Measurements from ENCODE around the gene PLXDC2.

PLXDC2 gene

DNA sequence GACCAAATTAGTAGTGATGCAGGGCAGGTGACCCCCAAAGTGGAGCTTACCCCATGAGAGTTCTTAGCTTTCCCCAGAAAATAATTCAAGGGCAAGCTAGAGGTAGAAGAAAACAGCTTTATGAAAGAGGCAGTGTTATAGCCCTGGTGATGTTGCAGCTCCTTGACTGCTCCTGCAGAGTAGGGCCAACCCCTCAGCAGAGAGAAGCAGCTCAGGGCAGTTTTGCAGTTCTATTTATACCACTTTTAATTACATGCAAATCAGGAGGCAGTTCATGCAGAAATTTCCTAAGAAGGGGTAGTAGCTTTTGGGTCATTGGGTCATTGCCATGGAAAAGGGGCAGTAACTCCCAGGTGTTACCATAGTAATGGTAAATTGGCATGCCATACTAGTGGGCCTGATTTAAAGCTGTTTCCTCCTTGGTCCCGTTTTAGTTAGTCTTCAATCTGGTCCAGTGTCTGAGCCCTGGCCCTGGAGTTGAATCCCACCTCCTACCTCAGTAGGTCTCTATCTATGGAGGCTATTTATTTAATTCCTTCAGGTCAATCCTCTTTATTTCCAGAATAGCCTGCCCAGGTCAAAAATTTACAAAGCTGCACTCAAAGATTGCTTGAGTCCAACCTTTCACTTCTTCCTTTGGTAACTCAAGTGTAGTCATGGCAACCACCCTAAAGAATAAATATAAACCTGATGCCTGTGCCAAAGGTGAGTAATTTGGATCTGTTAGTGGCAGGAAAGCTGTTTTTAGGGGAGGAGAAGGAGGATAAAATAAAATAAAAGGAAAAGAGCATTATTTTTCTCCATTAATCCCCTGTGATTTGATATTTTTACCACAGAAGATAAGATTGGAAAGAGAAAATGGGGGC lies 29.5 kb downstream of the PLXDC2 start (continued):
- no peak for TF ChIP-seq ZNF561 (tag by site-specific recombination; IDR thresholded peaks at IDR 0.05; ENCODE audit: borderline replicate concordance)

DNA sequence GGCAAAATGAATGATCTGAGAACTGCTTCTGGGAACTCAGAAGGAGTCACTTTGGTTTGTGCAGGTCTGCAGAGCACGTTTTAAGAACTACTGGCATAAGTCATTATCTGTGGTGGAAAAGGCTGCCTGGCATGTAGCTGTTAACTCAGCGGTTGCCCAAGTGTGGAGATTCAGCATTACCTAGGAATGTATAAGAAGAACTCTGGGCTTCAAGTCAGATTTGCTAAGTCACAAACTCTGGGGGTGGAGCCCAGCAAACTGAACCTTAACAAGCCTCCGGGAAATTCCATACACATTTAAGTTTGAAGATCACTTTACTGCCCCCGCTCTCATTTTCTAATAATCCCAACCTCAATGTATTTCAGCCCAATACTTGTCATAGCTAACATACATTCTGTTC lies 31.1 kb downstream of the PLXDC2 start:
- no peak overlapping the region for H3K27ac ChIP-seq (ENCODE audit: extremely low read depth, low read depth, low read length)
- no peaks in the 10 kb centered on the region for H3K9me3 ChIP-seq (ENCODE audit: control insufficient read depth, insufficient read depth, low read depth, low read length)
- peaks cover 8% of the 10 kb centered on the region for H3K4me1 ChIP-seq (ENCODE audit: control insufficient read depth, insufficient read depth, low read length)
- ChIA-PET CTCF (no interaction called here), POLR2A (no interaction called here)
- TF ChIP-seq KLF8 (tag by site-specific recombination; IDR thresholded peaks at IDR 0.05) = no peak
- no peaks in the 10 kb centered on the region for H3K36me3 ChIP-seq (ENCODE audit: control insufficient read depth in 2 of 2, insufficient read depth in 1 of 2, low read length in 2 of 2)
- no peak overlapping the region for H3K4me3 ChIP-seq (ENCODE audit: low read depth, low read length)

DNA sequence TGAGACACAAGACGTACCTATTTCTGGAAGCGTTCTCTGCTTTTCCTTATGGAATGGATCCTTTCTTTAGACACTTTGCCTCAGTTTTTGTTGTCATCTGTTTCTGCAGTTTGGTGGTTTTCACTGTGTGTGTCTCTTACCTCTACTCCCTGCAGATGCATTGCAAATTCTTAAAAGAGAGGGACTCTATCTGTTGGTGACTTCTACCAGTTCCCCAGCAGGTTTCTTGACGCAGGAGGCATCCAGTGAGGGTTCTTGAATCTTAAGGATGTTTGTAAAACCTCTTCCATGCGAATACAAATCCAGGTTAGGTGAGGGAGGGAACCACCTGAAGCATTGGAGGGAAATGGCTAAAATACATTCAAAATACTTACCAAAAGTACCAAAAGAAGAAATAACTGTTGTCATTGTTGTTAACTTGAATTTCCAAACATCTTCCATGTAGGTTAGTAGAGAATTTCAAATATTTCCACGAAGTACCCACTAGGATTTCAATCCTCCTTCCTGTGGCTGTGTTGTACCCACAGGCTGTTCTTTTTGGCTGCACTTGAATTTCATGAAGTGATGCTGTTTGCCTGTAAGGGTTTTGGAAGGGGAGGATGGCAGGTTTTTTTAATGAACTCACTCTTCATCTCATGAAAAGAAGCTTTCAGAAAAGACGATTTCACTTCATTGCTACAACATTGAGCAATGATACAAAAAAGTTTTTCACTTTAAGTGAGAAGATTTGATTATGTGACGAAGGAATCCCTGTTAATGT lies 32.2 kb downstream of the PLXDC2 start:
- TF ChIP-seq ZSCAN23 (tag by site-specific recombination; IDR thresholded peaks at IDR 0.05) = no peak
- POLR2A ChIA-PET = no interaction called here
- H3K27ac ChIP-seq (ENCODE audit: extremely low read depth, low read depth, low read length) = no peak overlapping the region
- CTCF ChIA-PET = interaction anchor here (0.7 kb wide), 1 partner anchor 38 kb away, joined by 3 read pairs; no protein-coding TSS in a partner anchor
- H3K9me3 ChIP-seq (ENCODE audit: control insufficient read depth, insufficient read depth, low read depth, low read length) = no peaks in the 10 kb centered on the region
- H3K36me3 ChIP-seq (ENCODE audit: control insufficient read depth in 2 of 2, insufficient read depth in 1 of 2, low read length in 2 of 2) = no peaks in the 10 kb centered on the region
- no peak overlapping the region for H3K4me3 ChIP-seq (ENCODE audit: low read depth, low read length)
- H3K4me1 ChIP-seq (ENCODE audit: control insufficient read depth, insufficient read depth, low read length) = peaks cover 2% of the 10 kb centered on the region; the same call in 1 of the 2 replicates

DNA sequence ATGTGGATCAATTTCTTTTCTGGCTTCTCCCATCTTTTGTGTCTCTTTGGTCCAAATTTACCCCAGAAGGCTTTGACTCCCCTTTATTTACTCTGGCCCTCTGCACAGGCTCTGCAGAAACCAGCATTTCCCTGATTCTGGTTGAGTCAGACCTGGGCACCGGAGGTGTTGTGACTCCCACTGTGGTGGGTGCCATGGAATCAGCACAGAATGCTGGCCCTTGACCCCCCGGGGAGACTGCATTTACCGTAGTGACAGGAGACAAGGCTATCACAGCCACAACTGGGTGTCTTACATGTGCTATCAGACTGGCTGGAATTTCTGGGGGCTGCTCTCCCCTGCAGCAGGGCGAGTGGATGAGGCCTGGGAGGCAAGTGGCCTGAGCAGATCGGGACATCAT lies 37.6 kb downstream of the PLXDC2 start:
- ChIA-PET POLR2A (no interaction called here), CTCF (no interaction called here)
- H3K4me1 ChIP-seq (ENCODE audit: control insufficient read depth, insufficient read depth, low read length) = no peaks in the 10 kb centered on the region
- no peak overlapping the region for H3K27ac ChIP-seq (ENCODE audit: extremely low read depth, low read depth, low read length)
- TF ChIP-seq GLIS1 (tag by site-specific recombination; IDR thresholded peaks at IDR 0.05) (no peak), ZNF48 (tag by site-specific recombination; IDR thresholded peaks at IDR 0.05) (no peak), KLF9 (tag by site-specific recombination; IDR thresholded peaks at IDR 0.05; ENCODE audit: low read depth) (no peak), ZNF776 (tag by site-specific recombination; IDR thresholded peaks at IDR 0.05; ENCODE audit: borderline replicate concordance) (no peak)
- H3K4me3 ChIP-seq (ENCODE audit: low read depth, low read length) = no peak overlapping the region
- H3K36me3 ChIP-seq (ENCODE audit: control insufficient read depth in 2 of 2, insufficient read depth in 1 of 2, low read length in 2 of 2) = no peaks in the 10 kb centered on the region
- no peaks in the 10 kb centered on the region for H3K9me3 ChIP-seq (ENCODE audit: control insufficient read depth, insufficient read depth, low read depth, low read length)

DNA sequence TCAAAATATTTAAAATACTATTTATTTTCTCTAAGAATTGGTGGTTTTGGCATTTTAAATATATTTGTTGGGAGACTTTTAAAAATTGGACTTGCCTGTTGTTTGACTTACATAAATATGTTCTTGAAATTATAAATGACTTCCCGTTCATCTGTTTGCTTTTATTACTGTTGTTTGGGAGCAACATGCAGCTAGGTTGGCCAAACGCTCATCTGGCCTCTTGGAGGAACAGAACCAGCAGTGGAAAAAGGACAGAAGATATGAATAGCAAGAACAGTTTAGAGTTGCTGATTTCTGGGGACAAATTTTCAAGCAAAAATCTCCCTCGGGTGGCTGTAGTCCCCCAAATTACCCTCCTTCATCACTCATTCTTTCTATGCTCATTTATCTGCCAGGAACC lies 41.6 kb downstream of the PLXDC2 start:
- Histone ChIP-seq H3K27ac (ENCODE audit: extremely low read depth, low read depth, low read length) (no peak overlapping the region), H3K9me3 (ENCODE audit: control insufficient read depth, insufficient read depth, low read depth, low read length) (no peaks in the 10 kb centered on the region), H3K4me1 (ENCODE audit: control insufficient read depth, insufficient read depth, low read length) (no peaks in the 10 kb centered on the region), H3K4me3 (ENCODE audit: low read depth, low read length) (no peak overlapping the region), H3K36me3 (ENCODE audit: control insufficient read depth in 2 of 2, insufficient read depth in 1 of 2, low read length in 2 of 2) (no peaks in the 10 kb centered on the region)
- CTCF ChIA-PET = no interaction called here
- TF ChIP-seq ZNF223 (tag by site-specific recombination; IDR thresholded peaks at IDR 0.05) = no peak
- no peak for TF ChIP-seq SCRT2 (tag by site-specific recombination; IDR thresholded peaks at IDR 0.05)
- POLR2A ChIA-PET = no interaction called here

DNA sequence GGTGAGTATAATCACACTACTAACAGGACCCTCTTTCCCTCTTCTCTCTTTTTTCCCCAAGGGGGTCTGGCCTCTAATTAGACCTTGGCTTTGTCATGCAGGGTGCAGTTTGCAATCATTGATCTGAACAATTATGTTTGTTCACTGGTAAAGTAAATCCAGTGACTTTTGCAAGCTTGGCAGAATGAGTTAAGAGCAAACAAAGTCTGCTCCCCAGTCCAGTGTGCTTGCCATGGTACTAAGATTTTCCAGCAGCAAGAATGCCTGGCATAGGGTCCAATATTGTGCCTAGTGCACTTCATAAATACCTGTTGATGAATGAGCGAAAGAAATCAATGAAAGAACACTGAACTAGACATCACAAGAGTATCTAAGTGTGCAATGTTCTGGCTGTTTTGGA lies 43.9 kb downstream of the PLXDC2 start:
- H3K27ac ChIP-seq (ENCODE audit: extremely low read depth, low read depth, low read length) = no peak overlapping the region
- ChIA-PET CTCF (no interaction called here), POLR2A (no interaction called here)
- no peaks in the 10 kb centered on the region for H3K36me3 ChIP-seq (ENCODE audit: control insufficient read depth in 2 of 2, insufficient read depth in 1 of 2, low read length in 2 of 2)
- H3K9me3 ChIP-seq (ENCODE audit: control insufficient read depth, insufficient read depth, low read depth, low read length) = no peaks in the 10 kb centered on the region
- no peak overlapping the region for H3K4me3 ChIP-seq (ENCODE audit: low read depth, low read length)
- no peaks in the 10 kb centered on the region for H3K4me1 ChIP-seq (ENCODE audit: control insufficient read depth, insufficient read depth, low read length)
- TF ChIP-seq TCF7L2 (IDR thresholded peaks at IDR 0.05; ENCODE audit: borderline replicate concordance, low read depth, low read length) = no peak
- no peak for TF ChIP-seq ZNF660 (tag by site-specific recombination; IDR thresholded peaks at IDR 0.05)
- no peak for TF ChIP-seq HOXA7 (CRISPR knock-in tag; IDR thresholded peaks at IDR 0.05; ENCODE audit: borderline replicate concordance)
- no peak for TF ChIP-seq ZNF10 (tag by site-specific recombination; IDR thresholded peaks at IDR 0.05)
- no peak for TF ChIP-seq ZNF214 (tag by site-specific recombination; IDR thresholded peaks at IDR 0.05; ENCODE audit: borderline replicate concordance)
- no peak for TF ChIP-seq ZNF239 (tag by site-specific recombination; IDR thresholded peaks at IDR 0.05)
- no peak for TF ChIP-seq ZNF16 (tag by site-specific recombination; IDR thresholded peaks at IDR 0.05; ENCODE audit: low read depth)
- TF ChIP-seq KLF10 (tag by site-specific recombination; IDR thresholded peaks at IDR 0.05) = no peak
- TF ChIP-seq, protein P1, sequence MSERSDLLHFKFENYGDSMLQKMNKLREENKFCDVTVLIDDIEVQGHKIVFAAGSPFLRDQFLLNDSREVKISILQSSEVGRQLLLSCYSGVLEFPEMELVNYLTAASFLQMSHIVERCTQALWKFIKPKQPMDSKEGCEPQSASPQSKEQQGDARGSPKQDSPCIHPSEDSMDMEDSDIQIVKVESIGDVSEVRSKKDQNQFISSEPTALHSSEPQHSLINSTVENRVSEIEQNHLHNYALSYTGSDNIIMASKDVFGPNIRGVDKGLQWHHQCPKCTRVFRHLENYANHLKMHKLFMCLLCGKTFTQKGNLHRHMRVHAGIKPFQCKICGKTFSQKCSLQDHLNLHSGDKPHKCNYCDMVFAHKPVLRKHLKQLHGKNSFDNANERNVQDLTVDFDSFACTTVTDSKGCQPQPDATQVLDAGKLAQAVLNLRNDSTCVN (tag by site-specific recombination; optimal IDR thresholded peaks at IDR 0.05) = no peak
- TF ChIP-seq, protein P2, sequence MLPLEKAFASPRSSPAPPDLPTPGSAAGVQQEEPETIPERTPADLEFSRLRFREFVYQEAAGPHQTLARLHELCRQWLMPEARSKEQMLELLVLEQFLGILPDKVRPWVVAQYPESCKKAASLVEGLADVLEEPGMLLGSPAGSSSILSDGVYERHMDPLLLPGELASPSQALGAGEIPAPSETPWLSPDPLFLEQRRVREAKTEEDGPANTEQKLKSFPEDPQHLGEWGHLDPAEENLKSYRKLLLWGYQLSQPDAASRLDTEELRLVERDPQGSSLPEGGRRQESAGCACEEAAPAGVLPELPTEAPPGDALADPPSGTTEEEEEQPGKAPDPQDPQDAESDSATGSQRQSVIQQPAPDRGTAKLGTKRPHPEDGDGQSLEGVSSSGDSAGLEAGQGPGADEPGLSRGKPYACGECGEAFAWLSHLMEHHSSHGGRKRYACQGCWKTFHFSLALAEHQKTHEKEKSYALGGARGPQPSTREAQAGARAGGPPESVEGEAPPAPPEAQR (tag by site-specific recombination; IDR thresholded peaks at IDR 0.05) = no peak
- TF ChIP-seq IKZF3 (tag by site-specific recombination; IDR thresholded peaks at IDR 0.05) = no peak
- no peak for TF ChIP-seq OVOL3 (tag by site-specific recombination; IDR thresholded peaks at IDR 0.05)
